ENCODE data around the gene ZFP69B. TPM values are rescaled to one million over a fixed set of nuclear protein-coding genes. Genes with fewer than 3 reads are reported as not detected.

The ZFP69B gene
- total and polyA plus RNA-seq, 3 donors from 2014 or later: 3.0 to 4.6 (median 4.2) TPM

- intact Hi-C loops (cut with DNase I; ENCODE audit: low total_unique reads): no loop called here
Observed at GRCh38 chr1:40507973-40508372, 57.7 kb downstream of the ZFP69B start.

GRCh38 chr1:40508375-40509341, 58.4 kb downstream of the ZFP69B start, which contains the start of gene EXO5:
EXO5 (plus strand) TSS chr1:40508767; CDS start chr1:40514545, 5,778 bp downstream.
- no peak for TF ChIP-seq CTCF (IDR thresholded peaks at IDR 0.05)
- TF ChIP-seq POLR2A (IDR thresholded peaks at IDR 0.05): no peak
- intact Hi-C loops (cut with DNase I; ENCODE audit: low total_unique reads): no loop called here
- Histone ChIP-seq H3K27me3 (no peaks in the 10 kb centered on the region), H3K36me3 (ENCODE audit: low read depth, missing control alignments) (no peaks in the 10 kb centered on the region), H3K27ac (peak within 1 kb of the TSS; percentile 31 to 76), H3K4me3 (peak within 1 kb of the TSS; percentile 65 to 94), H3K9me3 (no peaks in the 10 kb centered on the region), H3K4me1 (no peaks in the 10 kb centered on the region)
- 1% methylated on average over 32 to 48 of the region's 76 CpGs for WGBS, 2 donors
- peak; percentile 91 for DNase-seq

More at GRCh38 chr1:40507973-40508372, 57.7 kb downstream of the ZFP69B start:
- 44 to 49% methylated on average over 6 of the region's 6 CpGs for WGBS, 2 donors
- peak overlapping the region; percentile 65 to 94 for H3K4me3 ChIP-seq
- H3K36me3 ChIP-seq (ENCODE audit: low read depth, missing control alignments): no peaks in the 10 kb centered on the region
- H3K9me3 ChIP-seq: no peaks in the 10 kb centered on the region
- no peaks in the 10 kb centered on the region for H3K27me3 ChIP-seq
- no peaks in the 10 kb centered on the region for H3K4me1 ChIP-seq
- peak overlapping the region in 1 of 2 donors; percentile 76 for H3K27ac ChIP-seq
- no peak for TF ChIP-seq CTCF (IDR thresholded peaks at IDR 0.05)
- no peak for TF ChIP-seq POLR2A (IDR thresholded peaks at IDR 0.05)
- no peak for DNase-seq

Other genes starting within 250 kb of the ZFP69B start
- 10 to 100 TPM; 35.2 to 81.5 TPM for gene TMCO2, start 202.5 kb upstream of the ZFP69B start, total RNA-seq
- gene TMCO2, start 202.5 kb upstream of the ZFP69B start, polyA plus RNA-seq (ENCODE audit: insufficient read depth, low read depth, low replicate concordance): 198 TPM
- 10 to 100 TPM; 30.4 to 31.3 TPM for gene ZMPSTE24, start 192.2 kb upstream of the ZFP69B start, total RNA-seq
- 22.5 TPM for gene ZMPSTE24, start 192.2 kb upstream of the ZFP69B start, polyA plus RNA-seq (ENCODE audit: insufficient read depth, low read depth, low replicate concordance)
- 1 to 10 TPM; 5.1 to 7.2 TPM for gene COL9A2, start 133.2 kb upstream of the ZFP69B start, total RNA-seq
- 3.5 TPM for gene COL9A2, start 133.2 kb upstream of the ZFP69B start, polyA plus RNA-seq (ENCODE audit: insufficient read depth, low read depth, low replicate concordance)
- 10 to 100 TPM; 23.0 to 27.1 TPM for gene SMAP2, start 76.7 kb upstream of the ZFP69B start, total RNA-seq
- 44.3 TPM for gene SMAP2, start 76.7 kb upstream of the ZFP69B start, polyA plus RNA-seq (ENCODE audit: insufficient read depth, low read depth, low replicate concordance)
- 1 to 10 TPM; 6.7 to 9.3 TPM for gene ZFP69, start 26.8 kb downstream of the ZFP69B start, total RNA-seq
- 5.4 TPM for gene ZFP69, start 26.8 kb downstream of the ZFP69B start, polyA plus RNA-seq (ENCODE audit: insufficient read depth, low read depth, low replicate concordance)
- 10 to 100 TPM in 1 of 2 donors, 1 to 10 TPM in 1; 9.4 to 10.9 TPM for gene EXO5, start 58.3 kb downstream of the ZFP69B start, total RNA-seq
- gene EXO5, start 58.3 kb downstream of the ZFP69B start, polyA plus RNA-seq (ENCODE audit: insufficient read depth, low read depth, low replicate concordance): 8.4 TPM
- 1 to 10 TPM; 8.9 to 9.9 TPM for gene ZNF684, start 81.2 kb downstream of the ZFP69B start, total RNA-seq
- 5.3 TPM for gene ZNF684, start 81.2 kb downstream of the ZFP69B start, polyA plus RNA-seq (ENCODE audit: insufficient read depth, low read depth, low replicate concordance)
- gene RIMS3, start 215.2 kb downstream of the ZFP69B start, total RNA-seq: 1 to 10 TPM; 4.6 to 9.4 TPM
- 8.3 TPM for gene RIMS3, start 215.2 kb downstream of the ZFP69B start, polyA plus RNA-seq (ENCODE audit: insufficient read depth, low read depth, low replicate concordance)
- 10 to 100 TPM; 69.1 to 83.9 TPM for gene NFYC, start 241.2 kb downstream of the ZFP69B start, total RNA-seq
- 70.0 TPM for gene NFYC, start 241.2 kb downstream of the ZFP69B start, polyA plus RNA-seq (ENCODE audit: insufficient read depth, low read depth, low replicate concordance)